ENCODE measurements around the gene RPUSD4.

DNA sequence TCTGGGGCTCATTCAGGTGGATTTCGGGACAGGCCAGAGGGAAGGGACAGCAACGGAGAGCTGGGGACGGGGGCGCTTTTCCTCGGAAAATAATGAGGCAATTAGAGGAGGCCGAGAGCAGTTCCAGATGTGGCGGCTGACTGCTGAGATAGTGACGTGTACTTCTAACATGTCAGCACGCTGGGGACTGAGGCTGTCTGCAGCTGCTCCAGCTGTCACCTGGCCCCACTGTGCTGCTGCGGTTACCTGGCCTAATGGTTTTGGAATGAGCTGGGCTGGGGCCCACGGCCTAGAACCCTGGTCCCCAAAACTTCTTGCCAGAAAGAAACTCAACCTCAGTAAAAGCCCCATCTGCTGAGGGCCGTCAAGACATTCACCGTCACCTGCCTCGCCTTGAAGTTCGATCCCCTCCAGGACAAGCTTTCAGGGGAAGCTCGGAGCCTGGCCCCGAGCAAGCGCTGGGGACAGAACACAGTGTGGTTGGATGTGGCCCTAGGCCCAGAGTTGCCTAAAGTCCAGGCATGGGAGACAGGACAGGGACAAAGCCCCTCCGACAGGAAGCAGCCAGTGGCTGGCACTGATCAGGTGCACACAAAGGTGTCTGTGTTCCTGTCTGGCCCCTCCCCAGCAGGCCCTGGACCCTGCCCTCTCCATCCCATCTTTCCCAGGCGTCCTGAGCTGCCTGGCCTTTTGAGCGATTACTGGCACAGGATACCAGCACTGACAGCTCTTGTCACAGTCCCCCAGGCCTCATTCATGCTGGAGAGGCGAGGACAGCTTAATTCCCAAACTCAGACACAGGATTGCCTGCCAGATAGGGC is 22.1 kb downstream of the RPUSD4 start:
- no peak for TF ChIP-seq POLR2A (IDR thresholded peaks at IDR 0.05)
- TF ChIP-seq, protein P1, sequence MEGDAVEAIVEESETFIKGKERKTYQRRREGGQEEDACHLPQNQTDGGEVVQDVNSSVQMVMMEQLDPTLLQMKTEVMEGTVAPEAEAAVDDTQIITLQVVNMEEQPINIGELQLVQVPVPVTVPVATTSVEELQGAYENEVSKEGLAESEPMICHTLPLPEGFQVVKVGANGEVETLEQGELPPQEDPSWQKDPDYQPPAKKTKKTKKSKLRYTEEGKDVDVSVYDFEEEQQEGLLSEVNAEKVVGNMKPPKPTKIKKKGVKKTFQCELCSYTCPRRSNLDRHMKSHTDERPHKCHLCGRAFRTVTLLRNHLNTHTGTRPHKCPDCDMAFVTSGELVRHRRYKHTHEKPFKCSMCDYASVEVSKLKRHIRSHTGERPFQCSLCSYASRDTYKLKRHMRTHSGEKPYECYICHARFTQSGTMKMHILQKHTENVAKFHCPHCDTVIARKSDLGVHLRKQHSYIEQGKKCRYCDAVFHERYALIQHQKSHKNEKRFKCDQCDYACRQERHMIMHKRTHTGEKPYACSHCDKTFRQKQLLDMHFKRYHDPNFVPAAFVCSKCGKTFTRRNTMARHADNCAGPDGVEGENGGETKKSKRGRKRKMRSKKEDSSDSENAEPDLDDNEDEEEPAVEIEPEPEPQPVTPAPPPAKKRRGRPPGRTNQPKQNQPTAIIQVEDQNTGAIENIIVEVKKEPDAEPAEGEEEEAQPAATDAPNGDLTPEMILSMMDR (IDR thresholded peaks at IDR 0.05 in 4 of 5, conservative IDR thresholded peaks at IDR 0.05 in 1 of 5), result no peak

All from gastrocnemius medialis (tissue), 4 donors.